Heart right ventricle (tissue), 16 donors: ENCODE data around the gene SELENOF. TPM values are rescaled to one million over a fixed set of nuclear protein-coding genes. Genes with fewer than 3 reads are reported as not detected.
"Not testable (repeated sequence)": the region's sequence is repeated elsewhere in the genome, so short reads cannot be mapped to it uniquely, and the experiment has no call there.

Experiments
- ATAC-seq, 8 donors: fragments of 200-7000 bp; cut with Tn5 transposase; one replicate each; pipeline ENCODE4 v1.9.1; 2020; ENCODE audit warnings: mild to moderate bottlenecking in 8 of 8, moderate library complexity in 8 of 8, moderate number of reproducible peaks in 1 of 8
- DNase-seq, 2 donors: peaks; one replicate each; pipeline ENCODE4 v3.0.0-alpha.2; 2020
- H3K27ac ChIP-seq, 10 donors: fragments of 200-600 bp; sonication (generic) in 2 of 10; one replicate each; pipeline versions ENCODE4 v1.5.0 to v1.8.0; 2020 to 2022; ENCODE audit warnings: mild to moderate bottlenecking in 3 of 10
- H3K27me3 ChIP-seq, 7 donors: fragments of 200-600 bp; one replicate each; pipeline ENCODE4 v1.8.0; 2021 to 2022; ENCODE audit warnings: mild to moderate bottlenecking in 2 of 7
- H3K36me3 ChIP-seq, 9 donors: fragments of 200-600 bp; sonication (generic) in 1 of 9; one replicate each; pipeline versions ENCODE4 v1.5.0 to v1.8.0; 2020 to 2022; ENCODE audit warnings: mild to moderate bottlenecking in 2 of 9
- H3K4me1 ChIP-seq, 9 donors: fragments of 200-600 bp; sonication (generic) in 1 of 9; one replicate each; pipeline versions ENCODE4 v1.5.0 to v1.8.0; 2020 to 2022; ENCODE audit warnings: mild to moderate bottlenecking in 4 of 9
- H3K4me3 ChIP-seq, 10 donors: fragments of 200-600 bp; sonication (generic) in 2 of 10; one replicate each; pipeline versions ENCODE4 v1.5.0 to v1.8.0; 2020 to 2022; ENCODE audit warnings: mild to moderate bottlenecking in 7 of 10, moderate library complexity in 2 of 10
- H3K9me3 ChIP-seq, 11 donors: fragments of 200-600 bp in 10 of 11; sonication (generic) in 2 of 11; one replicate each; pipeline versions ENCODE4 v1.5.0 to v1.8.0; 2013 to 2022; ENCODE audit warnings: mild to moderate bottlenecking in 2 of 11, control low read depth in 1 of 11, moderate library complexity in 1 of 11
- WGBS, 2 donors: extraction: QIAGEN DNeasy Blood & Tissue Kit; methylation state at CpG; one replicate each; pipeline ENCODE4 v1.1.7; 2013; ENCODE audit warnings: inconsistent platforms in 1 of 2; 5-methylcytosine and 5-hydroxymethylcytosine counted together
- intact Hi-C, 10 donors: fragments of 100-400 bp; cut with DNase I; formaldehyde crosslinking; loops; one replicate each; pipeline versions ENCODE4 v1.11.1 to v1.14.2; 2022
- polyA plus RNA-seq, 2 donors: library from polyadenylated mRNA; stranded (reverse); fragments of 200-250 nt; gene quantifications; one replicate each; pipeline ENCODE4 v1.2.3, GENCODE V29; 2013
- total RNA-seq, 10 donors: library from RNA; stranded (reverse); fragmentation: NEBNext Ultra II Directional in 3 of 10; extraction: Animal tissue kit (Norgen Biotek cat#: 25700) in 3 of 10; gene quantifications; one replicate each; pipeline versions ENCODE4 v1.2.1 to v1.2.4, GENCODE V29; 2021 to 2023
- TF ChIP-seq, protein P1 (sequence below), 9 donors: fragments of 200-600 bp; sonication (generic) in 2 of 9; IDR thresholded peaks; one replicate each; pipeline versions ENCODE4 v1.5.0 to v1.8.0; 2021 to 2022; ENCODE audit warnings: antibody characterized with exemption in 9 of 9, mild to moderate bottlenecking in 5 of 9, moderate library complexity in 1 of 9
- donor health status: Arrhythmogenic right ventricular cardiomyopathy.
- donor health status: ischemic (EF 13 %, LVEDD 7.1; RV severe dilation, severe dysfunction).
- donor health status: healthy with polysubstance abuse.
- donor health status: DM: no; HTN: yes; CAD: no.
- donor health status: DM: no; HTN: no; CAD: no.
- donor health status: ischemic (EF 25% LVEDD 6.9; RV normal size, moderate dysfunction).
- donor health status: ischemic (EF 25% LVEDD 5.7; RV mildly dilated, moderate dysfunction).
- donor health status: healthy.
- donor health status: DM: yes; HTN: yes; CAD: no.
- donor health status: Ischemic cardiomyopathy.
- donor health status: ischemic (EF 35%, LVEDD 5.7; RV mildly dilated, moderate dysfunction).
- donor health status: nonischemic (EF 11% LVEDD 7.7; RV severe dilation, severe dysfunction).
- donor health status: DM: yes; HTN: yes; CAD: no.
- donor health status: PGD.
- donor health status: ischemic (EF 29% LVEDD 5.4; RV normal size, mild dysfunction).
- donor health status: nonischemic (EF 23%, LVEDD 6.1; RV moderate dilation, normal function).

The SELENOF gene
- total and polyA plus RNA-seq, 12 donors, result 48.2 to 104 (median 73.4) TPM

DNA sequence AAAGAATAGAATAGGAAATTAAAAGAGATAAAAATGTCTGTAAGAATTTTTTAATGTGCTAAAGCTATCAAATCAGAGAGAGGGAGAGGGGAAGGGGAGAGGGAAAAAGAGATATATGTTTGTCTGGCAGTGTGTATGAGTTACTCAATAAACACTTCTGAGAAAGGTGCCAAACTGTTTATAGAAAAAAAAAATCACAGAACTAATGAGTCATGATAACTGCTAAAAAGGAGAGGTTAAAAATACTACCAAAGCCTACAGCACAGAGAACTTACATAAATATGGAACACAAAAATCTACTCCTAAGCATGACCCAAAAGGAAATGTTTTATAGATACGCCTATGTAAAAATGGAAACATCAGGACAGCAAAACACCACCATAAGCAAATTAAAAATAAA is 45.4 kb downstream of the SELENOF start:
- DNase-seq, result no peak
- Histone ChIP-seq H3K27me3 (no peaks in the 10 kb centered on the region), H3K9me3 (no peaks in the 10 kb centered on the region), H3K27ac (no peak overlapping the region), H3K4me1 (peaks cover 0 to 9% (median 0%) of the 10 kb centered on the region in 9 donors), H3K4me3 (no peak overlapping the region), H3K36me3 (peaks cover 0 to 20% (median 0%) of the 10 kb centered on the region in 9 donors)
- TF ChIP-seq, protein P1, sequence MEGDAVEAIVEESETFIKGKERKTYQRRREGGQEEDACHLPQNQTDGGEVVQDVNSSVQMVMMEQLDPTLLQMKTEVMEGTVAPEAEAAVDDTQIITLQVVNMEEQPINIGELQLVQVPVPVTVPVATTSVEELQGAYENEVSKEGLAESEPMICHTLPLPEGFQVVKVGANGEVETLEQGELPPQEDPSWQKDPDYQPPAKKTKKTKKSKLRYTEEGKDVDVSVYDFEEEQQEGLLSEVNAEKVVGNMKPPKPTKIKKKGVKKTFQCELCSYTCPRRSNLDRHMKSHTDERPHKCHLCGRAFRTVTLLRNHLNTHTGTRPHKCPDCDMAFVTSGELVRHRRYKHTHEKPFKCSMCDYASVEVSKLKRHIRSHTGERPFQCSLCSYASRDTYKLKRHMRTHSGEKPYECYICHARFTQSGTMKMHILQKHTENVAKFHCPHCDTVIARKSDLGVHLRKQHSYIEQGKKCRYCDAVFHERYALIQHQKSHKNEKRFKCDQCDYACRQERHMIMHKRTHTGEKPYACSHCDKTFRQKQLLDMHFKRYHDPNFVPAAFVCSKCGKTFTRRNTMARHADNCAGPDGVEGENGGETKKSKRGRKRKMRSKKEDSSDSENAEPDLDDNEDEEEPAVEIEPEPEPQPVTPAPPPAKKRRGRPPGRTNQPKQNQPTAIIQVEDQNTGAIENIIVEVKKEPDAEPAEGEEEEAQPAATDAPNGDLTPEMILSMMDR (IDR thresholded peaks at IDR 0.05), result no peak
- intact Hi-C loops, result no loop called here
- 95 to 100% methylated on average over 1 of the region's 1 CpG for WGBS, 2 donors
- ATAC-seq, result peak in 1 of 8 donors; percentile 33

GRCh38 chr1:86867278-86867677 is 46.6 kb downstream of the SELENOF start:
- DNase-seq, H3K9me3 ChIP-seq, H3K4me1 ChIP-seq, H3K27me3 ChIP-seq, H3K4me3 ChIP-seq, intact Hi-C loops, ATAC-seq, H3K27ac ChIP-seq: not testable (repeated sequence)
- 95 to 96% methylated on average over 4 of the region's 4 CpGs for WGBS, 2 donors
- H3K36me3 ChIP-seq, result peaks cover 0 to 20% (median 0%) of the 10 kb centered on the region in 9 donors

- peaks cover 0 to 24% (median 0%) of the 10 kb centered on the region in 9 donors for H3K36me3 ChIP-seq
- no peak overlapping the region for H3K4me3 ChIP-seq
- TF ChIP-seq, protein P1 (IDR thresholded peaks at IDR 0.05), result no peak
- peaks cover 0 to 9% (median 0%) of the 10 kb centered on the region in 9 donors for H3K4me1 ChIP-seq
- intact Hi-C loops, result no loop called here
- no peak overlapping the region for H3K27ac ChIP-seq
- no peak for DNase-seq
- no peaks in the 10 kb centered on the region for H3K9me3 ChIP-seq
- ATAC-seq, result no peak
- H3K27me3 ChIP-seq, result no peaks in the 10 kb centered on the region
Measured at GRCh38 chr1:86866665-86867064, 47.3 kb downstream of the SELENOF start.

GRCh38 chr1:86865973-86866637 is 47.8 kb downstream of the SELENOF start:
- Histone ChIP-seq H3K4me1 (peaks cover 0 to 9% (median 0%) of the 10 kb centered on the region in 9 donors), H3K27me3 (no peaks in the 10 kb centered on the region), H3K27ac (no peak overlapping the region), H3K4me3 (no peak overlapping the region), H3K36me3 (peaks cover 0 to 27% (median 0%) of the 10 kb centered on the region in 9 donors), H3K9me3 (no peaks in the 10 kb centered on the region)
- WGBS, 2 donors, result 82 to 97% methylated on average over 6 of the region's 6 CpGs
- TF ChIP-seq, protein P1 (IDR thresholded peaks at IDR 0.05), result no peak
- intact Hi-C loops, result no loop called here
- DNase-seq, result no peak
- no peak for ATAC-seq

DNA sequence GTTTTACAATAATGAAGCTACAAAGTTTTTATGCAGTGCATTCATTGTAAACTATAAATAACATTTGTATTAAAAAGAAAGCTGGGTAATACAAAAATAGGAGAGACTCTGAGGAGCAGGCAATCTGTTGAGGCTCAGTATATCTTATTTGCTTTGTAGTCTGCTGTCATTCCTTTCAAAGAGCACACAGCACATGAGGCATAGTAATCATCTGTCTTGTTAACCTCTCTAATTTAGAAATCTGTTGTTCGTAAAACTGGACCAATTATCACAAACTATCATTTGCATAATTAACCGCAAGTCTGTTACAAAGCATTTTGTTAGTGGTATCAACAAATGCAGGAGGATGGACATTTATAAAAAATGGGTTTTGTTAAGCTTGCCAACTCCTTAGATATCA is 51.0 kb downstream of the SELENOF start:
- TF ChIP-seq, protein P1 (IDR thresholded peaks at IDR 0.05), result no peak
- no peaks in the 10 kb centered on the region for H3K9me3 ChIP-seq
- no peaks in the 10 kb centered on the region for H3K4me1 ChIP-seq
- WGBS, 2 donors, result 88 to 93% methylated on average over 2 of the region's 2 CpGs
- no peaks in the 10 kb centered on the region for H3K27me3 ChIP-seq
- H3K27ac ChIP-seq, result no peak overlapping the region
- peaks cover 0 to 27% (median 0%) of the 10 kb centered on the region in 9 donors for H3K36me3 ChIP-seq
- intact Hi-C loops, result no loop called here
- H3K4me3 ChIP-seq, result no peak overlapping the region
- no peak for ATAC-seq
- no peak for DNase-seq
